ENCODE data around the gene FSTL1.

The FSTL1 gene

GRCh38 chr3:120475722-120476377 lies 25.1 kb upstream of the FSTL1 start:
- H3K27ac ChIP-seq (ENCODE audit: low read depth, low read length), result no peak overlapping the region
- H3K4me1 ChIP-seq (ENCODE audit: control insufficient read depth, insufficient read depth, low read length), result peaks cover 23% of the 10 kb centered on the region
- H3K9ac ChIP-seq (ENCODE audit: low read length), result no peak overlapping the region

DNA sequence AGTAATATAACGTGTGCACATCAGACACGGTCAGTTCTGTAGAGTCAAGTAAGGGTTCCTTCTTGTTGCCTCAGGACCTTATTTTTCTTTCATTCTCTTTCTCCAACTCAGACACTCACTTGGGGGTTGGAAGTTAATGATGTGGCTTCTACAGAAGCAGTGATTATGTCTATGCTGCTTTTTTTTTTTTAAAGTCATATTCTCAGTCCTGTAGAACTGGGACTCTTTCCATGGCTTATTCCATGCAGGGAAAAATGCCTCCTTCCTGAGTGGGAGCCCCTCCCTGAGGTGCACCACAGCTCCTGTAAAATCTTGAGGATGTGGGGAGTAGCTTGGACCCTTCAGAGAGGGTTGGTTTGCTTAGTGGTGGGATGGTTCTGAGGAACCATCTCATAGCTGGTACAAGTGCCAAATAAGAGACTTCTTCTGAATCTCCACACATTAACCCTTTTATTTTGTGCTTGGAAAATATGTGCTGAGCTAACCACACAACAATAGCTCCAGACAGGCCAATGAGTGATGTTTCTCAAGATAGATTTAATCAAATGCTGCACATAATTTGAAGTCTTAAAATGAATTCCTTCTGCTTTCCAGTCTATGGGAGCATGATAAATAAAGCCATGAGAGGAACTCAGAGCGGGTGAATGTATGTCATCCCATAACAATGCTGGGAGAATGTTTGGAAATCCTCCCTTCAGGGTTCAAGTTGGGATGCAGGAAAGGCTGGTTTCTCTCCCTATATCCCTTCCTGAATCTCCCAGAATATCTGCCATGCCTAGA lies 23.3 kb upstream of the FSTL1 start:
- Histone ChIP-seq H3K4me1 (ENCODE audit: control insufficient read depth, insufficient read depth, low read length) (peaks cover 30% of the 10 kb centered on the region), H3K36me3 (ENCODE audit: control insufficient read depth, insufficient read depth, low read length) (no peaks in the 10 kb centered on the region), H3K9ac (ENCODE audit: low read length) (no peak overlapping the region), H3K4me3 (ENCODE audit: low read length) (no peak overlapping the region), H3K27me3 (ENCODE audit: control insufficient read depth, insufficient read depth, low read length) (no peaks in the 10 kb centered on the region), H3K27ac (ENCODE audit: low read depth, low read length) (no peak overlapping the region)

More at GRCh38 chr3:120475722-120476377, 25.1 kb upstream of the FSTL1 start:
- Histone ChIP-seq H3K36me3 (ENCODE audit: control insufficient read depth, insufficient read depth, low read length) (no peaks in the 10 kb centered on the region), H3K27me3 (ENCODE audit: control insufficient read depth, insufficient read depth, low read length) (no peaks in the 10 kb centered on the region), H3K4me3 (ENCODE audit: low read length) (no peak overlapping the region)

DNA sequence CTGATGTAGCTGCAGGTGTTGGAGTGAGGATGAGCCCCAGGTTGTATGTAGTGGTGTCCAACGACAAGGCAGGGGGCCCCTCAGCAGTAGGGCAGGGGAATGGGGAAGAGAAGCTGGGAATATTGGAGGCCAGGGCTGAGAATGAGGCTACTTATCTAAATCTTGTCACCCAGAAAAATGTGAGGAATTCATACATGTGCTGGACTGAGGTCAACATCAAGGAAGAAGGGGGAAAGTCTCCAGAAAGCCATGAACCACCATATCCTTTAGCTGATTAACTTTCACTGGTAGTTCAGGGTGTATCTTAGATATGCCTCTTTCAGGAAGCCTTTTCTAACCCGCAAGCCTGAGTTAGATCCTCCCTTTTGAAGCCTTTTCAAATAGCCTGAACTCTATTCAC lies 22.6 kb upstream of the FSTL1 start:
- H3K9ac ChIP-seq (ENCODE audit: low read length), result no peak overlapping the region
- H3K4me3 ChIP-seq (ENCODE audit: low read length), result no peak overlapping the region
- H3K36me3 ChIP-seq (ENCODE audit: control insufficient read depth, insufficient read depth, low read length), result no peaks in the 10 kb centered on the region
- no peak overlapping the region for H3K27ac ChIP-seq (ENCODE audit: low read depth, low read length)
- peaks cover 29% of the 10 kb centered on the region for H3K4me1 ChIP-seq (ENCODE audit: control insufficient read depth, insufficient read depth, low read length)
- H3K27me3 ChIP-seq (ENCODE audit: control insufficient read depth, insufficient read depth, low read length), result no peaks in the 10 kb centered on the region

DNA sequence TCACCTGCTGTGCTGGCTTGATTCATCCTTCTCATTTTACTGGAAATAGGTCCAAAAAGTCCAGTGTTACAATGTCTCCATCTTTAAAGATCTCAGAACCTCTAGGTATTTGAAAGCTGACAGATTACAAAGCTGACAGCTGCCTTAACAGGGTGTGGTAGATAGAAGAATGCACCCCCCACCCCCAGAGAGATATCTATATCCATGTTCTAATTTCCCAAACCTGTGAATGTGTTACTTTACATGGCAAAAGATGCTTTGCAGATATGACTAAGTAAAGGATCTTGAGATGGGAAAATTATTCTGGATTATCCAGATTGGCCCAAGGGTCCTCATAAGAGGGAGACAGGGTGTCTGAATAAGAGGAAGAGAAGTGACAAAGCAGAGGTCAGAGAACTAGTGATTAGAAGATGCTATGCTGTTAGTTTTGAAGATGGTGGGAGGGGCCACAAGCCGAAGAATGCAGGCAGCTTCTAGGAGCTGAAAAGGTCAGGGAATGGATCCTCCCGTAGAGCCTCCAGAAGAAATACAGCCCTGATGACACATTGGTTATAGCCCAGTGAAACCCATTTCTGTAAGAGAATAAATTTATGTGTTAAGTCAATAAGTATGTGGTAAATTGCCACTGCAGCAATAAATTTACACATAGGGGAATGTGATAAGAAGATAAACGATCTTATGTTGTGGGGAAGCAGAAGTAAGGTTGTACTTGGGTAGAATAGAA lies 21.5 kb upstream of the FSTL1 start:
- H3K36me3 ChIP-seq (ENCODE audit: control insufficient read depth, insufficient read depth, low read length), result no peaks in the 10 kb centered on the region
- no peak overlapping the region for H3K27ac ChIP-seq (ENCODE audit: low read depth, low read length)
- no peak overlapping the region for H3K4me3 ChIP-seq (ENCODE audit: low read length)
- H3K9ac ChIP-seq (ENCODE audit: low read length), result no peak overlapping the region
- peaks cover 19% of the 10 kb centered on the region for H3K4me1 ChIP-seq (ENCODE audit: control insufficient read depth, insufficient read depth, low read length)
- H3K27me3 ChIP-seq (ENCODE audit: control insufficient read depth, insufficient read depth, low read length), result no peaks in the 10 kb centered on the region

GRCh38 chr3:120471643-120472042 lies 20.9 kb upstream of the FSTL1 start:
- no peak overlapping the region for H3K9ac ChIP-seq (ENCODE audit: low read length)
- no peaks in the 10 kb centered on the region for H3K27me3 ChIP-seq (ENCODE audit: control insufficient read depth, insufficient read depth, low read length)
- H3K27ac ChIP-seq (ENCODE audit: low read depth, low read length), result peak overlapping the region; percentile 27
- peaks cover 16% of the 10 kb centered on the region for H3K4me1 ChIP-seq (ENCODE audit: control insufficient read depth, insufficient read depth, low read length)
- no peaks in the 10 kb centered on the region for H3K36me3 ChIP-seq (ENCODE audit: control insufficient read depth, insufficient read depth, low read length)
- no peak overlapping the region for H3K4me3 ChIP-seq (ENCODE audit: low read length)

GRCh38 chr3:120470870-120471269 lies 20.1 kb upstream of the FSTL1 start:
- Histone ChIP-seq H3K27me3 (ENCODE audit: control insufficient read depth, insufficient read depth, low read length) (no peaks in the 10 kb centered on the region), H3K9ac (ENCODE audit: low read length) (no peak overlapping the region), H3K4me1 (ENCODE audit: control insufficient read depth, insufficient read depth, low read length) (peaks cover 16% of the 10 kb centered on the region), H3K36me3 (ENCODE audit: control insufficient read depth, insufficient read depth, low read length) (no peaks in the 10 kb centered on the region), H3K4me3 (ENCODE audit: low read length) (no peak overlapping the region), H3K27ac (ENCODE audit: low read depth, low read length) (peak overlapping the region; percentile 17)

DNA sequence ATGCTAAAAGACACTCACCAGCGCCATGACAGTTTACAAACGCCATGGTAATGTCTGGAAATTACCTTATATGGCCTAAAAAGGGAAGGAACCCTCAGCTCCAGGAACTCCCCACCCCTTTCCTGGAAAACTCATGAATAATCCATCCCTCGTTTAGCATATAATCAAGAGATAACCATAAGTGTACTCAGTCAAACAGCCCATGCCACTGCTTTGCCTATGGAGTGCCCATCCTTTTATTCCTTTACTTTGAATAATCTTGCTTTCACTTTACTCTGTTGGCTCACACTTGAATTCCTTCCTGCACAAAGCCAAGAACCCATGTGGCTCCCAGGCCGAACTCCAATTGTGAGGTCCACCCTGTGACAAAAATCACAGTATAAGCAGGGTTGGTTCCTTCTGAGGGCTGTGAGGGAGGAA lies 19.1 kb upstream of the FSTL1 start:
- H3K27ac ChIP-seq (ENCODE audit: low read depth, low read length), result peak overlapping the region; percentile 68
- no peak overlapping the region for H3K9ac ChIP-seq (ENCODE audit: low read length)
- H3K4me3 ChIP-seq (ENCODE audit: low read length), result no peak overlapping the region
- H3K36me3 ChIP-seq (ENCODE audit: control insufficient read depth, insufficient read depth, low read length), result no peaks in the 10 kb centered on the region
- H3K4me1 ChIP-seq (ENCODE audit: control insufficient read depth, insufficient read depth, low read length), result peaks cover 16% of the 10 kb centered on the region
- H3K27me3 ChIP-seq (ENCODE audit: control insufficient read depth, insufficient read depth, low read length), result no peaks in the 10 kb centered on the region

GRCh38 chr3:120469440-120469839 lies 18.6 kb upstream of the FSTL1 start:
- H3K4me1 ChIP-seq (ENCODE audit: control insufficient read depth, insufficient read depth, low read length), result peaks cover 16% of the 10 kb centered on the region
- H3K27me3 ChIP-seq (ENCODE audit: control insufficient read depth, insufficient read depth, low read length), result no peaks in the 10 kb centered on the region
- no peak overlapping the region for H3K27ac ChIP-seq (ENCODE audit: low read depth, low read length)
- H3K4me3 ChIP-seq (ENCODE audit: low read length), result no peak overlapping the region
- H3K9ac ChIP-seq (ENCODE audit: low read length), result no peak overlapping the region
- H3K36me3 ChIP-seq (ENCODE audit: control insufficient read depth, insufficient read depth, low read length), result no peaks in the 10 kb centered on the region

DNA sequence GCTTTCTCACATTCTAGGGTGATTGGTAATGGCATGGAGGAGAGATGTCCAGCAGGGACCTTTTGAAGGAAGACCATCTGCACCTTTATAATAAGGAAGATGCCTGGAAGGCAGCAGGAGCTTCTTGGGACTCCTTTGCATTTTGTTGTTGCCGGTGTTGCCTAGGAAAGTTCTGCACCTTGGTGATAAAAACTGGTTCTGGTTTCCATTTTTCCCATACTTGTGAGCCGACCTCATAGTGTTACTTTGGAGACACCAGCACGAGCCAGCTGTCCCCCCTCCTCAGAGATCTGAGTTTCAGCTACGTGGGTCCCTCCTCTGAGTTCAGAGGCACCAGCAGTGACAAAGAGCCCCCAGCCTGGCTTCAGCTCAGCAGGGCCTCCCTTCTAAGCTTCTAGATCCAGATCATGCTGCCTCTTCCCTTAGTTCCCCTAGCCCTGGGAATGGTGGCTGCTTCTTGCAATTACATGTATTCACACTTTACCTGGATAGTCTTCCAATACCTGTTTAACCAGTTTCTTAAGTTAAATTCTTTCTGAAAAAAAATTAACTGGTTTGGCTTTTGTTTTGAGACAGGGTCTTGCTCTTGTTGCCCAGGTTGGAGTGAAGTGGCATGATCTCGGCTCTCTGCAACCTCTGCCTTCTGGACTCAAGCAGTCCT lies 18.0 kb upstream of the FSTL1 start:
- Histone ChIP-seq H3K4me1 (ENCODE audit: control insufficient read depth, insufficient read depth, low read length) (peaks cover 14% of the 10 kb centered on the region), H3K36me3 (ENCODE audit: control insufficient read depth, insufficient read depth, low read length) (no peaks in the 10 kb centered on the region), H3K27me3 (ENCODE audit: control insufficient read depth, insufficient read depth, low read length) (no peaks in the 10 kb centered on the region), H3K4me3 (ENCODE audit: low read length) (no peak overlapping the region), H3K27ac (ENCODE audit: low read depth, low read length) (no peak overlapping the region), H3K9ac (ENCODE audit: low read length) (no peak overlapping the region)

GRCh38 chr3:120462409-120462959 lies 11.7 kb upstream of the FSTL1 start:
- H3K27ac ChIP-seq (ENCODE audit: low read depth, low read length), result no peak overlapping the region
- no peak overlapping the region for H3K9ac ChIP-seq (ENCODE audit: low read length)
- H3K27me3 ChIP-seq (ENCODE audit: control insufficient read depth, insufficient read depth, low read length), result no peaks in the 10 kb centered on the region
- H3K4me1 ChIP-seq (ENCODE audit: control insufficient read depth, insufficient read depth, low read length), result no peaks in the 10 kb centered on the region
- H3K36me3 ChIP-seq (ENCODE audit: control insufficient read depth, insufficient read depth, low read length), result no peaks in the 10 kb centered on the region
- no peak overlapping the region for H3K4me3 ChIP-seq (ENCODE audit: low read length)

DNA sequence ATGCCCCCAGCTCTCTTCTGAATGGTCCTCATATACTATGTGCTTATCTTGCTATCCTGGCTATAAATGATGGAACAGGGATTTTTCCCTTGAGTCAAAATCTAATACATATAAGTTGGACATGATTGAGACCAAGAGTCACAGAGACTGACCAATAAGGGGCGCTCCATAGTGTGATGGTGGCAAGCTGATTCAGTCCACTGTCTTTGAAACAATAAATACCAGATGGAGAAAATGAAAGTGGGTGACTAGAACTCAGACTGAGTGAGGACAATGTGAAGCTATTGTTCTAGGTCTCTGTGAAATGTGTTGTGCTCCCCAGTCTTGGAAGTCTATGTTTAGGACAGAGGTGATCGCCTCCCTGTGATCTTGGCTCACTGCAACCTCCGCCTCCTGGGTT lies 10.6 kb upstream of the FSTL1 start:
- no peak overlapping the region for H3K4me3 ChIP-seq (ENCODE audit: low read length)
- no peak overlapping the region for H3K9ac ChIP-seq (ENCODE audit: low read length)
- no peaks in the 10 kb centered on the region for H3K27me3 ChIP-seq (ENCODE audit: control insufficient read depth, insufficient read depth, low read length)
- no peaks in the 10 kb centered on the region for H3K4me1 ChIP-seq (ENCODE audit: control insufficient read depth, insufficient read depth, low read length)
- H3K27ac ChIP-seq (ENCODE audit: low read depth, low read length), result no peak overlapping the region
- H3K36me3 ChIP-seq (ENCODE audit: control insufficient read depth, insufficient read depth, low read length), result no peaks in the 10 kb centered on the region

DNA sequence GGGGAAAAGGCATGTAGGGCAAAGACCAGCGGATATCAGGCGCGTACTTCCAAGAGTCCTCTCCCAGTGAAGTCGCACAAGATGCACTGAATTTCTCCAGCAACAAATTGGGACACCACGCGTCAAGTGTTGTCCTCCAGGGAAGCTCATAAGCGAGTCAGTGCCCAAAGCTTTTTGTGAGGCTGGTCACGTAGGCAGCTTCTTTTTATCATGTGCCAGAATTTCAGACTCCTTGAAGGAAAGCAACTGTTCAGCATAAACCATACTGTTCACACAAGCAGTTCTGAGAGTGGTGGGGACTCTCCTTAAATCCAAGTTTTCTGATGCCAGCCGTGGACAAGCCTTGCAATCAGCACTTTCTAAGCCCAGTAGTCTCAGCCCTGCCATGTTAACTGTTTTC lies 10.1 kb upstream of the FSTL1 start:
- Histone ChIP-seq H3K36me3 (ENCODE audit: control insufficient read depth, insufficient read depth, low read length) (no peaks in the 10 kb centered on the region), H3K4me1 (ENCODE audit: control insufficient read depth, insufficient read depth, low read length) (no peaks in the 10 kb centered on the region), H3K9ac (ENCODE audit: low read length) (no peak overlapping the region), H3K27ac (ENCODE audit: low read depth, low read length) (no peak overlapping the region), H3K4me3 (ENCODE audit: low read length) (no peak overlapping the region), H3K27me3 (ENCODE audit: control insufficient read depth, insufficient read depth, low read length) (no peaks in the 10 kb centered on the region)
